ENCODE data around the gene JPH4. TPM values are rescaled to one million over a fixed set of nuclear protein-coding genes. Genes with fewer than 3 reads are reported as not detected.

JPH4 gene
- total RNA-seq, 2 experiments from 2014 or later: 0.12 TPM; not detected in 1

Other genes starting within 250 kb of the JPH4 start
- 1 to 10 TPM; 4.4 to 4.8 TPM for gene SLC22A17, start 225.9 kb downstream of the JPH4 start, total RNA-seq
- gene EFS, start 213.6 kb downstream of the JPH4 start, total RNA-seq: not detected
- not detected for gene IL25, start 206.0 kb downstream of the JPH4 start, total RNA-seq
- gene CMTM5, start 201.7 kb downstream of the JPH4 start, total RNA-seq: not detected
- under 1 TPM in 1 of 2 experiments, not detected in 1; 0.05 TPM for gene MYH6, start 170.5 kb downstream of the JPH4 start, total RNA-seq
- gene MYH7, start 143.1 kb downstream of the JPH4 start, total RNA-seq: under 1 TPM in 1 of 2 experiments, not detected in 1; 0.02 TPM
- gene NGDN, start 109.1 kb downstream of the JPH4 start, total RNA-seq: 10 to 100 TPM; 42.1 to 44.1 TPM
- gene ZFHX2, start 27.0 kb downstream of the JPH4 start, total RNA-seq: 1 to 10 TPM; 1.2 to 1.4 TPM
- 1 to 10 TPM; 7.7 to 8.2 TPM for gene THTPA, start 22.5 kb downstream of the JPH4 start, total RNA-seq
- gene AP1G2, start 11.0 kb downstream of the JPH4 start, total RNA-seq: 100 to 1,000 TPM; 182 to 190 TPM
- gene DHRS2, start 57.6 kb upstream of the JPH4 start, total RNA-seq: 1 to 10 TPM; 2.5 to 2.6 TPM